Activated CD4-positive, alpha-beta T cell treated with anti-CD3 and anti-CD28 coated beads for 24 hours (primary cell): ENCODE data around the gene CDH23.
"Not testable (repeated sequence)": the region's sequence is repeated elsewhere in the genome, so short reads cannot be mapped to it uniquely, and the experiment has no call there.

Experiments
- DNase-seq, 2 donors: peaks; one replicate each; pipeline ENCODE4 v3.0.0-alpha.2; 2020; ENCODE audit warnings: low read depth in 2 of 2

Gene CDH23

DNA sequence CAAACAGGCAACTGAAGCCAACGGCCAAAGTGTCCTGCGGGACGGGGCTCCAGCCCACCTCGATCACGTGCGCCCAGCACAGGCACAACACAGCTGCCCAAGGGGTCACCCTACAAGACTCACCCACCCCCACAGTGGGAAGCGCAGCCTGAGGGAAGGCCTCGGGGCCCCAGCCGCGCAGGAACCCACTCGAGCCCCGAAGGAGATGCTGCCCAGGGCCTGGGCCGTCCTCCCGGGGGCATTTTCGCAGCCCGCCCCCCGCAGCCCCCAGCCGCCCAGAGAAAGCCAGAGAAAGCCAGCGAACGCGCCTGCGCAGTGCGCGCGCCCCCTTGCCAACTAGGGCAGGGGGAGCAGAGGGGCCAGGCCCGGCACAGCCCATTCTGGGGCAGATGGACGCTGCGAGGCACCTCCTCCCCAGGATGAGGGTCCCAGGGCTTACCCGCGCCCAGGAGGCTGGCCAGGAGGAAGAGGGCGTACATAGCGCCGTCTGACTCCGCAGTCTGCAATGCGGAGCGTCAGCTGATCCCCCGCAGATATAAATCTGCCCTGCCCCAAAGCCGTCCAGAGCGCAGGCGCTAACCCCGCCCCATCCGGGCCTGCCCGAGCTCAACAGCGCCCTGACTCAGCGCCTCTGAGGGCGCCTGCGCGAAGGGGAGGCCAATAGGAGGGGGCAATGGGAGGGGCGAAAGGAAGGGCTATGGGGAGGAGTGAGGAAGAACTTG, 454.2 kb downstream of the CDH23 start, which contains the start of gene PSAP:
Gene PSAP, minus strand, starts transcription at position 509 of the 722 bp plus-strand sequence. Its CDS starts 30 bp downstream, at position 479.
- peak; percentile 99 for DNase-seq

GRCh38 chr10:71851465-71852095, 454.9 kb downstream of the CDH23 start:
- DNase-seq, result not testable (repeated sequence)

DNA sequence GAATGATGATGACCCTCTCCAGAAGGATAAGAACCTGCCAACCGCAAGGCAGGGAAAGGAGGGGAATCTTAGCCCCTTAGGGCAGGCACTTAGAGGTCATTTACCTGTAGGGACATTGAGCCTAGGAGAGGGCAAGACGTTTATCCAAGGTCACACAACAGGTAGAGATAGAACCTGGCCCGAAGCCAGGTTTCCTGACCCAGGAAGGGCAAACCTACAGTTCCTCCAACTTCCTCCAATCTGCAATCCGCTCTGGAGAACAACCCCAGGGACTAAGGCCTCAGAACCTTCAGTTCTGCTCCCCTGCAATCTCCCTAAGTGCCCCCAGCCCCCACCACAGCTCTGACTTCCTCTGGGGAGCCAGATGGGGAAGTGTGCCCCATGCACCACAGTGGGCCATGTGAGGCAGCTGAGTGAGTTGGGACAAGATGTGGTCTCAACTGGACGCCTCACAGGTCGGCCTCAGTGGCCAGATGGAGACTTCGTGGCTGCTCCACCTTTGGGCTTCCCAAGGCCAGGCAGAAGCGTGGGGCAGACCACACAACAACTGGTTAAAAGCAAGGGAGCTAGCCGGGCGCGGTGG, 455.7 kb downstream of the CDH23 start:
- DNase-seq, result no peak

GRCh38 chr10:71854031-71854430, 457.3 kb downstream of the CDH23 start:
- no peak for DNase-seq

- no peak for DNase-seq
These were observed 459.9 kb downstream of the CDH23 start for GRCh38 chr10:71856619-71857018.

DNA sequence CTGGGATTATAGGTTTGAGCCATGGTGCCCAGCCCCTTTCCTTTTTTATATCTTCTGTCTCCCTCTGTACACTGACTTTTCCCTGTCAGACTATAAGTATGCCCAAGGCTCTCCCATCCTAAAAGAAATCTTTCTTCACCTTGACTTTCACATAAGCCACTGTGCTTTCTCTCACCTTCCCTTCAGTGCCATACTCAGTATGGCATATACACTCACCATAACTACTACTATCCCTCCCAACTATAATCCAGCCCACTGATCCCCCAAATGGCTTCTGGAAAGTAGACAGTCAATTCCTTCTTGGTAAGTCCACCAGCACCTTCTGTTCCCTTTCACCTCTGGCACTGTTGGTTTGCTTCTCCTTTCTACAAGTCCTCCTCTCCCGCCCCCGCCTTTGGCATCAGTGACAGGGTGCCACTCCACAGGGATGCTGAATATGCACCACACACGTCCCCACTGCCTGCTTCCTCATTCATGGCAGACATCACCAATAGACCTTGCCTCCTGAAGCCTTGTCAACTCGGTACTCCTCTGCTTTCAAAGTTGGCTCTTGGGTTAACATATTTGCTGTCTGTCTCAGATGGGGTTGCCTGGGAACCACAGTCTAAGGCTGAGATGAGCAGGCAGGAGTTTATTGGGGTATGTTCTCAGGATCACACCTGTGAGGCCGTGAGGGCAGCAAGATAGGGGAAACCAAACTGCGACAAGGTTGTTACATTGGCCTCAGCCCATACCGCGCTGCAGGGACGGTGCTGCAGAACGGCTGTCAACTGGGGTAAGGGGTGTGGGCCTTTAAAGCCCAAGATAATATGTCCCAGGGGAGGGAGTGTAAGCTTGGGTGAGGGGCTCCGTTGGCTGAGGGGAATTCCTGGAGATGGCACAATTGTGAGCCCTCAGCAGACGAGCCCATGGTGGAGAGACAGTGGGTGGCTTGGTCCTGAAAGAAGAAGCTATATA, 461.5 kb downstream of the CDH23 start:
- no peak for DNase-seq

DNA sequence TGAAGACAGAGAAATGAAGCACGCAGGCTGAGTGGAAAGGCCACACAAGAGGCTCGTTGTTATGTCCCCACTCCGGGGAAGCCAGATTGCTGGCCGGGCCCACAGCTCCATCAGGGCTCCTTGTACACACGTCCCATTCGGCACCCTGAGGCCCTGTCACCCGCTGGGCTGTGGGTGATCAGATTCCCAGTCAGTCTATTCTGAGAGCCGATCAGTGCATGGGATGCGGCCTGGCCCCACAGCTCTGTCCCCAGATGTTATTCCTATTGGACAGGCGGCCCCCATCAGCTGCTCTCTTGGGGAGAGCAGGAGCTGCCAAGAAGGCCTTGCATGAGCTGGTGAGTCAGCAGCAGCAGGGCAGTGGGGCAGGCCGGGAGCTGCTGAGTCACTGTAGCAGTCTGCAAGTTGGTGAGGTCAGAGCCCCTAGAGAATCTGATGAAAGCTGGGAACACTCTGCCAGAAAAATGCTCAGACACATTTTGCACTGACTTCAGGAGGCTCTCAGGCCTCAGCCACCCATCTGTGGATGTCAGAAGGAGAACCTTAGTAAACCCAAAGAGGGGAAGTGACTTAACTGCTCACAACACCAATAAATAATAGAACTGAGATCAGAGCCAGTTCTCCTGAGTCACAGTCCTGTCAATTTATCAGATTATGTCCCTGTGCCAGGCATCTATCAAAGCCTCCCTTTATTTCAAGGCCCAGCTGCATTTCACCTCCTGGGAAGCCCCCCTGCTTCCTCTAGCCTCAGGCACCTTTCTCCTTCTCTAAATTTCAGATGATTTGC, 463.7 kb downstream of the CDH23 start:
- DNase-seq, result no peak

GRCh38 chr10:71863203-71863602, 466.5 kb downstream of the CDH23 start:
- DNase-seq, result no peak

DNA sequence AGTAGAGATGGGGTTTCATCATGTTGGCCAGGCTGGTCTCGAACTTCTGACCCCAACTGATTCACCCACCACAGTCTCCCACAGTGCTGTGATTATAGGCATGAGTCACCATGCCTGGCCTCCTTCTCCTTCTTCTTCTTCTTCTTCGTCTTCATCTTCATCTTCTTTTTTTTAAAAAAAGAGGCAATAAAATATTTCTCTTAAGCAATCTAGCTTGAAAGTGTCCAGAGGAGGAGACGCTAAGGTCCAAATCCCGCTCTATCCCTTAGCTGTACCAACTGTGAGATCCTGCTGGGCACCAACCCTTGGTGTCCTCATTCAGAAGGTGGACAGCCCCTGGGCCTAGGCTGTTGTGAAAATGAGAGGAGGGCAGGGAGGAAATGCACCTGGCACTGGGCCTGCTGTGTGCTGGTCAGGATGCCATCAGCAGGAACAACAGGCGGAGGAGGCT, 468.2 kb downstream of the CDH23 start:
- no peak for DNase-seq
